NCI-H146 (cell line): ENCODE data around the gene KIF2C.
A peak's percentile ranks its signal among the peaks of the same experiment; 100 is the strongest.
"Not testable (repeated sequence)": the region's sequence is repeated elsewhere in the genome, so short reads cannot be mapped to it uniquely, and the experiment has no call there.

Experiments used
- DNase-seq: peaks from one replicate; lab custom pipeline; 2025; lab: John Stamatoyannopoulos, UW

Gene KIF2C

DNA sequence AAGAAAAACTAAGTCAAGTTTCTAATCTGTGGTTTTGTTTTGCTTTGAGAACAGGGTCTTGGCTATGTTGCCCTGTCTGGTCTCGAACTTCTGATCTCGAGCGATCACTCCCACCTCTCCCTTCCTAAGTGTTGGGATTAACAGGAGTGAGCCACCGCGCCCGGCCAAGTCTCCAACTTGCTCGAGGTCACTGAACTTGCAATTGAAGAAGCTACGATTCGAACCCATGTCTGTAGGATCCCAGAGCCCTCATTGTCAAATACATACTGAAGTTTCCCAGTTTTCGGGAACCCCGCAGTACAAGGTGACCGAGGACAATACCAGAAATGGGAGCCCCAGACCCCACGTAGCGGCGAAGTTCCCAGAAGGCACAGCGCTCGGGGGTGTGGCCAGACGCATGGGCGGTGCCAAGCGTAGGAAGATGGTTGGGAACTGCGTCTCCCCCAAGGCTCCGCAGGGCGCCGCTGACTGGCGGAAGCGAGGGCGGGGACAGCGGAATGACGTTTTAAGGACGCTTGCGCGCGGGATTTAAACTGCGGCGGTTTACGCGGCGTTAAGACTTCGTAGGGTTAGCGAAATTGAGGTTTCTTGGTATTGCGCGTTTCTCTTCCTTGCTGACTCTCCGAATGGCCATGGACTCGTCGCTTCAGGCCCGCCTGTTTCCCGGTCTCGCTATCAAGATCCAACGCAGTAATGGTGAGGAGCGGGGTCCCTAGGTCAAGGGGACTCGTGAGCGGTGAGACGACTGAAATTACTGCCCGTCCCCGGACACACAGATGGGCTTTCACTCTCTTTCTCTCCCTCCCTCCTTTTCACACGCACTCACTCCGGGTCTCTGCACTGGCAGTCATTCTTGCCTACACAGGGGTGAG, at the start of gene KIF2C:
KIF2C (plus strand) TSS at position 531 of the 872 bp plus-strand sequence; CDS start at position 627, 96 bp downstream.
- peak; percentile 95 for DNase-seq

DNA sequence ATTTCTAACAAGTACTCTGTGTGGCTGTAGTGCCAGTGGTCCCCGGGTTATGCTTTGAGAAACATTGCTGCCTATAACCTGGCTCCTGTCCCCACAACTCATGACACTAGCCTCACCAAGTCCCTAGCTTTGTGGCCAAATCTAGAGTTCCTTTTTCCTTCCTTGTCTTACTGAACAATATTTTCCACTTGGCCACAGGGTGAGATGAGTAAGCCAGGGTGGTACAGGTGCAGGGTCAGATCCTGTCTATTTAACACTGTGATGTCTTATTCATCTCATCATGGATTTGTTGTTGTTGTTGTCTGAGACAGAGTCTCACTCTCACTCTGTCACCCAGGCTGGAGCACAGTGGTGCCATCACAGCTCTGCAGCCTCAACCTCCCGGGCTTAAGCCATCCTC, 46.5 kb upstream of the KIF2C start:
- DNase-seq: no peak

DNA sequence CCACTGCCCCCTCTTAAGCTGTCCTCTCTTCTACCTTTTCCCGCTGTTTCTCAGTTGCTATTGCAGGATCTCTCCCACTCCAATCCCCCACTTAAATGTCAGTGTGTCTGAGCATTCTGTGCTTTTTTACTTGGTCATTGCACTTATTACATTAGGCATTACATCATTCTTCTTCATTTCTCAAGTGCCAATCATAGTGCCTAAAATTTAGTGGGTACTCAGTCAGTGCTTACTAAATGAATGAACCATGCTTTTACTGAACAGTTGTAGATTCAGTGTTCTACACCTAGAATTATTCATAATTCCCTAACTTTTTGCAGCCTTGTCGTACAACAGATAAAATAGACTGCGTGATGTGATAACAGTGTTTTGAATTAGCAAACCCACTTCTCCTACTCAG, 45.7 kb upstream of the KIF2C start:
- no peak for DNase-seq

DNA sequence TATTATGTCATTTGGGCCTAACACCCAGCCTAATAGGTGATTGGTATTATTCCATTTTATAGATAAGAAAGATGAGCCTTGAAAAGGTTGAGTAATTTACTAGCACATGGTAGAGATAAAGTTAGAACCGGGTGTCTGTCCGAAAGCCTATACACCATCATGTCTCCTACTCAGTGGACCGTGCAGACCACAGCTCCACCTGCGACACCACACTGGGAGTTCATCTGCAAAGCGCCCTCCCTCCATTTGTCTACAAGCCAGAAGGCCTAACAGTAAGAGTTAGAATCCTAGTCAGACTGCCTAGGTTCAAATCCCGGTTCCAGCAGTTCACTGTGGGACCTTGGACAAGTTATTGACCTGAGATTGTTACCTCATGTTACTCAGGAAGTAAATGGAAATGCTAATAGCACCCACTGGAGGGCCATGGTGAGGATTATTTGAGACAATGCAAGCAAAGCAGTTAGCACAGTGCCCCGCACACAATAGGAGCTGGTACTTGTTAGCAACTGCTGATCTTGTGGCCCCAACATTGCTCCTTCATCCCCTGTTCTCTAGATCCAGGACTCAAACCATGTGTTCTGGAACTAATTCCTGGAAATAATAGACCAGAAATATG, 44.7 kb upstream of the KIF2C start:
- DNase-seq: no peak

DNA sequence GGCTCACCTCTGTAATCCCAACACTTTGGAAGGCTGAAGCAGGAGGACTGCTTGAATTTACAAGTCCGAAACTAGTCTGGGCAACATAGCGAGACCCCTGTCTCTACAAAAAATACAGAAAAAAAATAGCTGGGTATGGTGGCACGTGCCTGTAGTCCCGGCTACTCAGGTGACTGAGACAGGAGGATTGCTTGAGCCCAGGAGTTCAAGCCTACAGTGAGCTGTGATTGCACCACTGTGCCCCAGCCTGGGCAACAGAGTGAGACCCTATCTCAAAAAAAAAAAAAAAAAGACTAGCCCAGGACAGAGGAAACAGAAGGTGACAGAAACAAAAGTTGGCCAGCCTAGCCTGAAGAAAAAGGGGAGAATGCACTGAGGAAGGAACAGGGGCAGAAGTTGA, 44.0 kb upstream of the KIF2C start:
- DNase-seq: no peak

DNA sequence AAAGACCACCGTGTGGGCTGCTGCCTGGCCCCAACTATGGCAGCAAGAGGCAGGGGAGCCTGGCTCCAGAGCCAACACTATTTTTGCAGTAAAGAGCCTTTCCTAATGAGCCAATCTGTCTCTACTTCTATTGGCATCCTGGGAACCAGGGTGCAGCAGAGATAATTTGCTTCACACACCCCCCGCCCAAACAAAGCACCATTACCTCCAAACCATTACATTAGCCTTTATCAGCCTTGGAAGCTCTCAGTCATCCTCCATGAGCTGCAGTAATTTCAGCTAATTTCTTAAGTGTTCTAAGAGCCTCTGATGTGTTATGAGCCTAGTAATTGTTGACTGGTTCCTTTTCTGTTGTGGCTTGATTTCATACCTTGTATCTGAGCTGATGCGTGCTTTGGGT, 43.5 kb upstream of the KIF2C start:
- no peak for DNase-seq

DNA sequence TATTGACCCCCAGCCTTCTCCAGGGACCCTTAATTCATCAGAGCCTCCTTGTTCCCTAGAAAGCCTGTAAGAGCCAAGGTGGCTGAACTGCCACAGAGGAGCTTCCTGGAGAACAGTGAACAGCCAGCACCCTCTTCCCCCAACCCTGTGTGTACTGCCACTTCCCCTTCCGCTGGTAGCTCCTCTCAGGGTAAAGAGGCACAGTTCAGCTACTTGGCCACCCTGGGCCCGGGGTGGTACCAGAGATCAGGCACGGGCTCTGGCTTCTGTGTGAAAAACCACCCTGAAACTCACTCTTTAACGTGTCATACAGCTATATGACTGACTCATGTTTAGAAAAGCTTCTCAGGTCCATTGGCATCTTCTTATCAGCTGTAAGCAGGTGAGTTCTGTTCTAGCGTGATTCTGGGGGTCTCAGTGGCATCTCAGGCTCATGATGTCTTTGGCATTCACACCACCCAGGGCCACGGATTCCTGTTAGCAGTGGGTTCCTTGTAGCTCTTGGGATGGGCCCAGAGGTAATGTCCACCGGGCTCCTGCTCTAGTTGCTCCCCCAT, 42.8 kb upstream of the KIF2C start:
- no peak for DNase-seq

DNA sequence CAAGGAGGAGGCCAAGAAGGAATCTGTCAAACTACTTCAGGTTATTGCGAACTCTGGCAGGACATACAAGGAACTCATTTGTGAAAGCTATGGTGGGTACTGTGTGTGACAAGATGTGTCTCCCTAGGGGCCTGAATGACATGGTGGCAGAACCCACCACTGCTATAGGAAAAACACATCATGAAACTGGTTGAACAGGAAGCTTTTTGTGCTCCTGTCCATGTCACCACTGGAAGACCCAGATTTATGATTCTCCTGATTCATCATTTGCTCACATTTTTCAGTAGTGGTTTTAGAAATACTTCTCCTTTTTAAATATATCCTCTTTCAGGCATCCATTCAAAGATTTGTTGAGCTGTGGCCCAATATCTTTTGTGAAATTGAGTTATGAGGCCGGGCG, 41.5 kb upstream of the KIF2C start:
- no peak for DNase-seq

DNA sequence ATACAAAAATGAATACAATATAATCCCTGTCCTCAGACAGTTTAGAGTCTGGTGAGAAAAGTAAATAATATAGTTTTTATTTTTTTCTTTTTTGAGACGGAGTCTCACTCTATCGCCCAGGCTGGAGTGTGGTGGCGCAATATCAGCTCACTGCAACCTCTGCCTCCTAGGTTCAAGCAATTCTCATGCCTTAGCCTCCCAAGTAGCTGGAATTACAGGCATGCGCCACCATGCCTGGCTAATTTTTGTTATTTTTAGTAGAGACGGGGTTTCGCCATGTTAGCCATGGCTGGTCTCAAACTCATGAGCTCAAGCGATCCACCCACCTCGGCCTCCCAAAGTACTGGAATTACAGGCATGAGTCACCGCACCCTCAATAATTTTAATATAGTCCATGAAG, 40.3 kb upstream of the KIF2C start:
- DNase-seq: not testable (repeated sequence)

DNA sequence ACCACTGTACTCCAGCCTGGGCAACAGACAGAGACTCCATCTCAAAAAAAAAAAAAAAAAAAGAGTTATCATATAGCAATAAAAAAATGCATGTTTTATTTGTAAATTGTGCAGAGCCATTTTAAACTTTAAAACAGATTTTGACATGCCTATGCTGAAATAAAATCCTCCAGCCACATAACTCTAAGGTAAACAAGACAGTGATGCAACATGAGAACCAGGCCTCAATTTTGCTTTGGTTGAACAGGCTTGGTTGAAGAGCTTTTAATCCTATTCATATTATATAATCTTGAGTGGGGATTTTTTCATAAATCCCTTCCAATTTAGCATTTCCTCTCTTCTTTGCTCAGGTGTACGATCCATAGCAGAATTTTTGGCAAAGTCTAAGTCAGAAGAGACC, 39.1 kb upstream of the KIF2C start:
- no peak for DNase-seq

DNA sequence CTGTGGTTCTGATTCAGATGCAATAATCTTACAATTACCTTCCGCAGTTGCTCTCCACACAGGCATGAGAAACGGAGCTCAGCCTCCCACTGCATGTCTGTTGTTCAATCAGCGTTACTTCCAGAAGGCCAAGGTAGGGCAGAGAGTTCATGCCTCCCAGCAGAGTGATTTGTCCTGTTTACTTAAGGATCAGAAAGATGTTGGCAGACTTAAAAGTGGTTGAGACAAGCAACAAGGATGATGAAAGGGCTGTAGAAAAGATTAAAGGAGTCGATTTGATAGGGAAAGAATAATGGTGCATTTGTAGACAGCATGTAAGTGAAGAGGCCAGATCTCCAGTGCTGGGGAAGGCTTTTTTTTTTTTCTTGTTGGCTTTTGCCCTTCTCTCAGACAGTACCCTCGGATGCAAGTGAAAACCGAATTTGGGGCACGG, 38.5 kb upstream of the KIF2C start:
- DNase-seq: no peak

DNA sequence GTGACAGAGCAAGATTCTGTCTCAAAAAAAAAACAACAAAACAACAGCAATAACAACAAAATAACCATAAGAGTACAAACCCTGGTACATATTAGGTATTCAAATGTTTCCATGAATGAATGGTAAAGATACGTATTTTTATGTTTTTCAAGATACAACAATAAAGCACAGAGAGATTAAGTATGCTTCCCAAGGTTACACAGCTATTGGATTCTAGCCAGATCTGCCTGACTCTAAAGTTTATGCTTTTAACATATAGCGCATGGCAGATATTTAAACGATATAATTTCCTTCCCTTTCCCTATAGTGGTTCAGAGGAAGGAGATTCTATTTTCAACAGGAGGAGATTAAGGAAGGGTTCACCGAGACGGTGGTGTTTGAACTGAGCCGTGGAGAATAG, 34.2 kb upstream of the KIF2C start:
- no peak for DNase-seq

DNA sequence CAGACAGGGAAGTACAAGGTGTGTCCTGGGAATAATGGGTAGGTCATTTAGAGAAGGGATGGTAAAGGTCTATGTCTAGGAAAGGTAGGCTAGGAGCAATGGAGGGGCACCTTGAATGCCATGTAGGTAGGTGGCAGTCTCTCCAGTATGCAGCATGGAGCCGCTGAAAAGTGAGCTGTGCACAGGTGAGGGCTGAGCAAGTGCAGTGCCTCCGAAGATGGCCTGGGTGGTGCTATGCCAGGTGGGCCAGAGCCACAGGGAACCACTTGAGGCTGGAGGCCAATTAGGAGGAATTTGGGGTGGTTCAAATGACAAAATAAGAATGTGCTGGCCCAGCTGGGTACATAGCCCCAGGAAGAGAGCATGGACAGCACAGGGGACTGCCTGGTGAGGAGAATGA, 33.7 kb upstream of the KIF2C start:
- peak; percentile 42 for DNase-seq

DNA sequence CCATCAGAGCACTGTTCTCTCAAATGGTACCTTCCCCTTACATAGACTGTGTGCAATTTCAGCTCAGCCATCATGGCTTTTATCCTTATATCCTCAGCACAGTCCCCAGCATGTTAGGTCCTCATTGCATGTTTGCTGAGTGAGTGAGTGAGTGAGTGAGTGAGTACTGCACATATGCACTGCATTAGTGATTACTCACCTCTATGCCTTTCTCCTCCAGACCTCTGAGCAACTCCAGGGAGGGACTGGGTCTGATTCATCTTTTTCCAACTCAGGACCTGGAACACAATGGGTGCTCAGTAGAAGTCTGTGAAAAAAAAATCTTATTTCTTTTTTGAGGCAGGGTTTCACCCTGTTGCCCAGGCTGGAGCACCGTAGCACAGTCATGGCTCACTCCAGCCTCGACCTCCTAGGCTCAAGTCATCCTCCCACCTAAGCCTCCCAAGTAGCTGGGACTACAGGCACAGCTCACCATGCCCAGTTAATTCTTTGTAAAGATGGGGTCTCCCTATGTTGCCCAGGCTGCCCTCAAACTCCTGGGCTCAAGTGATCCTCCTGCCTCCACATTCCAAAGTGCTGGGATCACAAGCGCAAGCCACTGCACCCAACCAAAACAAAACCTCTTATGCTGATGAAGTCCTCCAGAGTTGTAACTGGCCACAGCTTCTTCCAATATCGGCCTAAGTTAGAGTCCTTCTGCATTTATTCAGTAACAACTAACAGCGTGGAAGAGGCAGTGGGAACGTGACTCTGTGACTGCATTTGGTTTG, 32.3 kb upstream of the KIF2C start:
- no peak for DNase-seq

DNA sequence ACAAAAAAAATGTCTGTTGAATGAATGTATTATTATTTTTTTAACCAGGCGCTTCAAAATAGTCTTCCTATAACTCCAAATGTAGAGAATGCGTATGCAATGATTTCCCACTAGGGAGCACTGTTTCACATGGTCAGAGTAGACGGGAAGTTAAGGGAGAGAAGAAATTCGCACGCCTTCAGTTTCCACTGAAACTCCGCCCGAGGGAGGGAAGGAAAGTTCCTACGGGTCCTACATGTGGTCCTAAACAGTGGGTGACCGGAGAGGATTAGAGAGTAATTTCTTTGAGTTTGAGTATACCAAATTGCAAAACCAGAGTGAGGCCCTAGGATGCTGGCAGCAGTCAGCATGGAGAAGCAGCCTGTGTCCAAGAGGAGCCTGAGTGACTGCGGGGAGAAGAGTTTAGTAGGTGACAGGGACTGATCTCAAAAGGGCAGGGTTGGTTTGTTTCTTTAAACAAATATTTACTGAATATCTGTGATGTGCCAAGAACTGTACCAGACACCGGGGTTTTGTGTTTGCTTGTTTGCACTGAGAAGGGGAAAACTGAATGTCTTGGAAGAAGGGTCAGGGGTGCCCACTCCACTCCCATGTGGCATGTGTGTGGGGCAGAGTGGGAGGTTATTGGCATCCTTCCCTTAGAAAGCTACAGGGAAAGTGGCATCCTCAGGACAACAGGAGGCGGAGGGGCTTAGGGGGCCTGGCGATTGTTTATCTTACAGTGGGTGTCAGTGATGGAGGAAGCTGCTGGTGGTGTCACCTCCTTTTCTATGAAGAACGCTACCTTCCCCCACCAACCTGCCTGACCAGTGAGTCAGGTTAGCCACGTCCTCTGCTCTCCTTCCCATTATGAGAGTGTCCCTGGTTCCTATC, 31.4 kb upstream of the KIF2C start:
- DNase-seq: no peak

DNA sequence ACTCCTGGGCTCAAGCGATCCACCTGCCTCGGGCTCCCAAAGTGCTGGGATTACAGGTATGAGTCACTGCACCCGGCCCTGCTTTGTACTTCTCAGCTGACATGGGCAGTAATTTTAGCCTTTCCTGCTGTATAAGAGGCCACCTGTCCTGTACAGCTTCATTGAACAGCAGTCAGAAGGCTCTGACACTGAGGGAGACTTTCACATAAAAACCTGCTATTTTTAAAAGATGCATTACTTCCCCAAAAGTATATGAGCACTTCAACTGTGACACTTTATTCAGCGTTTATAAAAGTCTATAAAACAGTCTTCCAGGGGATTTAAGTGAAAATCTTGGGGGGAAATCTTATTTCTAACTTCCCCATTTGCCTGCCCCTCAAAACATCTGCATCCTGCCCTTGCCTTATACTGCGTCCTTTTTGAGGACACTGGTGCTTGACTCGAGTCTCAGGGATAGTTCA, 26.3 kb upstream of the KIF2C start:
- peak; percentile 74 for DNase-seq

DNA sequence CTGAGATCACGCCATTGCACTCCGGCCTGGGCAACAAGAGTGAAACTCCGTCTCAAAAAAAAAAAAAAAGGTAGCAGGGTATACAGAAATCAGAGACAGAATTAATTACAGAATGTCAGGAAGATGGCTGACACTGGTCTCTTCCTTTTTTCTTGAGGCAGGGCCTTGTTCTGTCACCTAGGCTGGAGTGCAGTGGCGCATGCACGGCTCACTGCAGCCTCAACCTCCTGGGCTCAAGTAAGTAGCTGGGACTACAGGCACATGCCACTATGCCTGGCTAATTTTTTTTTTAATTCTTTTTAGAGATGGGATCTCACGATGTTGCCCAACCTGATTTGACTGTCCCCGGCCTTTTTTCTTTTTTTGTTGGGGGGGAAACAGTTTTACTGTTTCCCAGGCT, 25.1 kb upstream of the KIF2C start:
- DNase-seq: no peak

DNA sequence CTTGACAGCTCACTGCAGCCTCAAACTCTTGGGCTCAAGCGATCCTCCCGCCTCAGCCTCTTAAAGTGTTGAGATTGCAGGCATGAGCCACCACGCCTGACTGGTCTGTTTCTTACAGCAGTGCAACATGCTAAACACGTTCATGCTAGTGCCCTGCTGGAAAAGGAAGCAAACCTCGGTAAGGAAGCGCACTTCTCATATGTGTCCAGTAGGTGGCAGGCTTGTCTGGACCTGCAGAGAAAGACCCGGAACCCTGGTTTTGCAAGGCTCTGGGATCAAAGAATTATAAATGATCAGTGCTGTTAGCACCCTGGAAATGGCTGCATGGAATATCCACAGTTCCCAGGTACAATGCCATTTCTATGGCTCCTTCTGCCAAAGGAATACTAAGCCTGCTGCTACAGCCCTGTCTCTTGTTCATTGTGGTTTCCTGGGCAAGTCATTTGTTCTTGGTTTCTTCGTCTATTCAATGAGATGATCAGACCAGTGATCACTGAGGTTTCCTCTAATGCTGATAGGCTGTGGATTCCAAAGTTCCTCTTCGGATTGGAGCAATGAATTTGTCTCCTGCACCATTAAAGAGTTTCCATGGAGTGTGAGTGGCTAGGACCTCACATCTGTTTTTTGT, 24.6 kb upstream of the KIF2C start:
- DNase-seq: peak; percentile 63

DNA sequence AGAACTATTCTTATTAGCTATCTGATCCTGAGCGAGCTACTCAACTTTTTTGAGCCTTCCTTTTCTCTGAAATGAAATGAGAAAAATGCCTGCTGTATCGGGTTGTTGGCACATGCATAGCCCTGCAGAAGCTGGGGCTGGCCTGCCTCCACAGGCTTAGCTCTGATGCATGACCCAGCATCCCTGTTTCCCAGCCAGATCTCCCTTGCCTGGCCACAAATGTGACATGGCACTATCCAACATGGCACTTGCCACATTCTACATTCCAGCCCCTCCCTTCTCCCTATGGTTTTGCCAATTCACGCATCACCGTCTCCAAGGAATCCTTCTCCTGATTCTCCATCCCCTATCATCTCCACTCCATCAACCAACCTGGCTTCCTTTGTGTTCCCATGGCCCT, 22.5 kb upstream of the KIF2C start:
- no peak for DNase-seq

DNA sequence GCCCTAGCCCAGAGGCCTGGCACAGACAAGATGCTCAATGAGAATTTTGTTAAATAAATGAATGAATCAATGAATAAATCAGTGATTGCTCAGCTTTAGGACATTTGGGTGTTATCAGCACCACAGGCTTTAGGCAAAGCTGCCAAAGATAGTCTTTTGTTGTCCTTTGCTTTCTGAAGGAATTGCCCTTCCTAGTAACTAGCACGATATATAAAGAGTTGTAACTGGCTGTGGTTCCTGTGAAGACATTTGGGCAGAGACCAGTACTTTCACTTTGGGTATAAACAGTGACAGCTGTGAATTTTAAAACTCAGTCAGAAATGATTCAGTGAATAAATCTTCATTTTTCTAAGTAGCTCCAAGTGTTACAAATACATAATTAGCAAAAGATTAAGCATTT, 22.0 kb upstream of the KIF2C start:
- DNase-seq: no peak

DNA sequence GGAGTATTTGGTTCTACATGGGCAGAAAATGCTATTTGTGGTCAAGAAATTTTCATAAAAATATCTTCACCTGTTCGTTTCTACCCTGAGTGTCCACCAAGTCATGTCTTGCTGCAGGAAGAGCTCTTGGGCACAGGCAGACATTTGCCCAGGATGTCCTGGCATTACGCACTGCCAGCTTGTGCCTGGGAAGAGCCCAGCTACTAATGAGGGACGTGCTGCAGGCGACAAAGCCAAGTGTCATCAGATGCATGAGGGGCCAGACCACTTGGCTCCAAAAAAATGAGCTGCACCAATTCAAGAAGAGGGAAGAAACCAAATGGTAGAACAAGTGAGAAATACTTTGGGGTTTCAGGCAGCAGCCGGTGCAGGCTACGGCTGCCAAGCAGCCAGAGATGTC, 21.5 kb upstream of the KIF2C start:
- DNase-seq: no peak
